HG02981 (cell line): Measurements from ENCODE around the gene CCDC70.
"Not testable (repeated sequence)": the region's sequence is repeated elsewhere in the genome, so short reads cannot be mapped to it uniquely, and the experiment has no call there.

Experiments used
- ATAC-seq: cut with Tn5 transposase; IDR thresholded peaks from one replicate; pipeline ENCODE4 v1.9.1; 2021; ENCODE audit warnings: mild to moderate bottlenecking, moderate library complexity; ENCODE audit not compliant: unreplicated experiment

Gene CCDC70

DNA sequence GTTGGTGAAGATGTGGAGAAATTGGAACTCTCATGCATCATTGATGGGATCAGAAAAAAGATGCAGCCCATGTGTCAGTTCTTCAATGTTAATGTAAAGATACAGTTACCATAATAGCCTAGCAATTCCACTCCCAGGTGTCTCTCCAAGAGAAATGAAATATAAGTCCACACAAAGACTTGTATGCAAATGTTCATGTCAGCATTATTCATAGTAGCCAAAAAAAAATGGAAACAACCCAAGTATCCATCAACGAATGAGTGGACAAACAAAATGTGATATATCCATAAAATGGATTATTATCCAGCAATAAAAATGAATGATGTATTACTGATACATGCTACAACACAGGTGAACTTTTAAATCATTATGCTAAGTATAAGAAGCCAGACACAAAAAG lies 38.7 kb downstream of the CCDC70 start:
- no peak for ATAC-seq

- ATAC-seq, result no peak
Measured at GRCh38 chr13:51902776-51903175, 41.0 kb downstream of the CCDC70 start.

DNA sequence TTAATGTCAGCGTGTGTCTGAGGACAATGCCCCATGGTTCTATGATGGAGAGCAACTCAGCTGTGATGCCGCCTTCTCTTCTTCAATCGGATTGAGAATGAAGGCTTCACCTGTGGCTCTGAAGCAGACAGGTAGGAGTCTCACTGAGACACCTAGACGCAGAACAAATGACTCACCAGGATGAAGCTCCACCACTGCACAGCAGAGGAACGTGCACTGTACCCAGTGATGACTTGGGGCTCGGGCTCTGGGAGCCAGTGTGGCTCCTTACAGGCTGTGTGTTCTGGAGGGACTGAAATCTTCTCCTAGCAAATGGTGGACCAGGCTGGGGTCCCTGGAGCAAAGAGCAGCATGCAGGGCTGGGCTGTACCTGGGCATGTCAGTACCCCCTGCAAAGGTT lies 44.0 kb downstream of the CCDC70 start:
- no peak for ATAC-seq

- ATAC-seq, result no peak
Measured at GRCh38 chr13:51906581-51906980, 44.8 kb downstream of the CCDC70 start.

- ATAC-seq, result no peak
Measured at GRCh38 chr13:51907040-51907732, 45.4 kb downstream of the CCDC70 start.

DNA sequence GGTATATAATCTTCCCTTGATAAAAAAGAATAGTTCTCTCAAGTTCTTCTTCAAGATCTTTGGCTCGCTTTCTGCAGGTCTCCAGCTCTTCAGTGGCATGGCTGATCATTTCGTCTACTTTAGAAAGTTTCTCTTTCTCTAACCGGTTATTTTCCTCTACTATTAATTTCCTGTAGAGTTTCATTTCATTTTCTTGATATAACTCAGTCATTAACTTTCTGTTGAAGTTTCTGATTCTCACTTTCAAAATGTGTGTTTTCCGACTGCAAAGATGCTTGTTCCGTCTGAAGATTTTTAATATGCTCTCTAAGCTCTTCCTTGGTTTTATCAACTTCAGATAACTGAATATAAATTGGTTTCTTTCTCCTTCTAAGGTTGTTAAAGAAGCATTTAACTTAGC lies 47.5 kb downstream of the CCDC70 start:
- not testable (repeated sequence) for ATAC-seq

- no peak for ATAC-seq
Measured at GRCh38 chr13:51910508-51910907, 48.7 kb downstream of the CCDC70 start.

DNA sequence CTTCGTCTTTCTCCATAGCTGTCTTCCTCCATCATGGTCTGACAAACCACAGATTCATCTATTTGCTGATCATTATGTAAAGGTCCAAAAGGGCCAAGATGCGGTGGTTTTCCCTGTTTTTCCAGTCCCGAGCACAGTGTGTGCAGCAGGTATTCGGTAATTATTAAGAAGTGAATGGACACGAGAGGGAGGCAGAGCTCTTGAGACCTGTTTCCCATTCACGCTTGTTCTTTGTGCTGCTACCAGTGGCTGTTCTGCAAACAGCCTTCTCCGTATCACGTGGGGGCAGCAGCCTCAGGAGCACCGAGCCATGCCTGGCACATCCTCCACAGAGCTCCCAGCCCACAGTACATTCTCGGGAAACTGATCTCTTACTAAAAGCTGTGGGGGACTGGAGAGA lies 50.3 kb downstream of the CCDC70 start:
- ATAC-seq, result no peak

- no peak for ATAC-seq
Measured at GRCh38 chr13:51912511-51913225, 50.9 kb downstream of the CCDC70 start.

DNA sequence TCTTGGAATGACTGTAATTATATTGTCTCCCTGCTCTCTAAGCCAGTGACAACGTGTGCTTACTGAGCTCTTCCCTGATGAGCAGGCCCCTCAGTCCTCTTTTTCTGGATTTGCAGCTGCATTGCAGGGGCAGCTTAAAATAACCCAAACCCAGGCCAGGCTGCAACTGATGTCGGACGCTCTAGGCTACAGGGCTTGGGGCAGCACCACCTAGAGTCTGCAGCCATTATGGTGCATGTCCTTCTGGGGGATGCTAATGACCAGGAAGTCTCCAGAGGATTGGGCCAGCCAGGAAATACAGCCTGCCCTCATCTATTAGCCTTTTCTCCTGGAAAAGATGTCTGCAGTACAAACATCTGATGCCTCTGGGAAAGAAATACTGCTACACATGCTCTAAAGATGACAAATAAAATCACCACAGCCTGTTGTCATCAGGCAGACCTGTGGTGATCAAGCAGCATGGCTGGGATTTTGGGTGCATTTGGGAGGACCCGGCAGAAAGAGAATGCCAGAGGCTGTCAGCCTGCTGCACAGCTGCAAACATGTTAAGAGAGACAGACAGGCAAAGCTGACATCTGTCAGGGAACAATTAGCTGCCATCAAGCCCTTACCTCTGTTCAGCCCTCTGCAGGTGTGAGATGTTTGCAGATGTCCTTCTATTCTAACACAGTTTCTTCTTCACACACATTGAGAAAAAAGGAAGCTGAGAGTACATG lies 51.8 kb downstream of the CCDC70 start:
- no peak for ATAC-seq

DNA sequence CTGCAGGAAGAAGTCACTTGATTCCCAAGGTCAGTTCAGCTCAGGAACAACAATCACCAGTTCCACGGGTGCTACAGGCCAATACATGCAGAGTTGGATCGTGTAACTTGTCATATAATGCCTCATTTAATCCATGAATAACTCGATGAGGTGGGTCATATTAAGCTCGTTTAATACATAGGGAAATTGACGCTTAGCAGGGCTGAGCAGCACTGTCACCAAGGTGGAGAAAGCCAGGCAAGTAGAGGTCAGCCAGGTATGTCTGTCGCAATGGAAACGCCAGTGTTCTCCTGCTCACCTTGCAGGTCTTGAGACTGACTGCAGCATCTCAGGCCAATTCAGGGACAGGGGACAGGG lies 52.3 kb downstream of the CCDC70 start:
- ATAC-seq, result no peak
